ENCODE measurements around the gene PCCB.

- TF ChIP-seq CTCF (IDR thresholded peaks at IDR 0.05; ENCODE audit: control extremely low read depth in 1 of 3, insufficient read depth in 1 of 3, low read depth in 1 of 3, low read length in 3 of 3) (no peak), SRF (IDR thresholded peaks at IDR 0.05; ENCODE audit: low read depth, low read length) (no peak), RAD21 (IDR thresholded peaks at IDR 0.05 in 1 of 2, conservative IDR thresholded peaks at IDR 0.05 in 1 of 2; ENCODE audit: low read depth in 2 of 2, low read length in 2 of 2) (no peak), CEBPB (IDR thresholded peaks at IDR 0.05; ENCODE audit: low read depth, low read length) (no peak), MAX (IDR thresholded peaks at IDR 0.05) (no peak), USF2 (IDR thresholded peaks at IDR 0.05; ENCODE audit: low read length) (no peak), ASH2L (IDR thresholded peaks at IDR 0.05; ENCODE audit: low read length) (no peak), TAF1 (IDR thresholded peaks at IDR 0.05; ENCODE audit: low read depth, low read length) (no peak), YY1 (IDR thresholded peaks at IDR 0.05; ENCODE audit: low read depth, low read length) (no peak), PHF8 (conservative IDR thresholded peaks at IDR 0.05; ENCODE audit: low read depth, low read length) (no peak), POLR2A (IDR thresholded peaks at IDR 0.05; ENCODE audit: control extremely low read depth in 1 of 2, low read depth in 2 of 2, low read length in 2 of 2) (no peak), POLR2AphosphoS5 (IDR thresholded peaks at IDR 0.05; ENCODE audit: low read depth, low read length) (no peak), POU5F1 (IDR thresholded peaks at IDR 0.05; ENCODE audit: low read depth, low read length) (no peak)
These were observed 42.4 kb downstream of the PCCB start for GRCh38 chr3:136292500-136292899.
